Measurements from ENCODE around the gene AVPI1.

AVPI1 gene

GRCh38 chr10:97686962-97687784, at the start of gene AVPI1:
Gene AVPI1, minus strand, starts transcription at chr10:97687241. Its CDS starts 7,336 bp downstream, at chr10:97679905.
- peak; percentile 89 to 91 for DNase-seq (ENCODE audit: low read depth in 2 of 2)

GRCh38 chr10:97736403-97736901, 49.4 kb upstream of the AVPI1 start:
- DNase-seq (ENCODE audit: low read depth in 2 of 2), result no peak

- no peak for DNase-seq (ENCODE audit: low read depth in 2 of 2)
Observed at GRCh38 chr10:97734021-97734420, 47.0 kb upstream of the AVPI1 start.

- DNase-seq (ENCODE audit: low read depth in 2 of 2), result no peak
Observed at GRCh38 chr10:97733256-97733655, 46.2 kb upstream of the AVPI1 start.

GRCh38 chr10:97732052-97732359, 45.0 kb upstream of the AVPI1 start:
- no peak for DNase-seq (ENCODE audit: low read depth in 2 of 2)

GRCh38 chr10:97731346-97732051, 44.5 kb upstream of the AVPI1 start:
- peak in 1 of 2 donors; percentile 42 for DNase-seq (ENCODE audit: low read depth in 2 of 2)

GRCh38 chr10:97729014-97729413, 42.0 kb upstream of the AVPI1 start:
- DNase-seq (ENCODE audit: low read depth in 2 of 2), result no peak

- no peak for DNase-seq (ENCODE audit: low read depth in 2 of 2)
Observed at GRCh38 chr10:97726636-97727178, 39.7 kb upstream of the AVPI1 start.

GRCh38 chr10:97724341-97724941, 37.4 kb upstream of the AVPI1 start:
- DNase-seq (ENCODE audit: low read depth in 2 of 2), result no peak

- no peak for DNase-seq (ENCODE audit: low read depth in 2 of 2)
Observed at GRCh38 chr10:97723001-97723400, 36.0 kb upstream of the AVPI1 start.

GRCh38 chr10:97721871-97722780, 35.1 kb upstream of the AVPI1 start:
- DNase-seq (ENCODE audit: low read depth in 2 of 2), result no peak

- DNase-seq (ENCODE audit: low read depth in 2 of 2), result no peak
Observed at GRCh38 chr10:97719602-97720001, 32.6 kb upstream of the AVPI1 start.

GRCh38 chr10:97718659-97719142, 31.7 kb upstream of the AVPI1 start:
- no peak for DNase-seq (ENCODE audit: low read depth in 2 of 2)

GRCh38 chr10:97718178-97718577, 31.1 kb upstream of the AVPI1 start:
- no peak for DNase-seq (ENCODE audit: low read depth in 2 of 2)

GRCh38 chr10:97717627-97718026, 30.6 kb upstream of the AVPI1 start:
- no peak for DNase-seq (ENCODE audit: low read depth in 2 of 2)

- DNase-seq (ENCODE audit: low read depth in 2 of 2), result no peak
Observed at GRCh38 chr10:97715259-97715874, 28.3 kb upstream of the AVPI1 start.

- peak; percentile 14 to 15 for DNase-seq (ENCODE audit: low read depth in 2 of 2)
Observed at GRCh38 chr10:97714401-97715258, 27.6 kb upstream of the AVPI1 start.

- DNase-seq (ENCODE audit: low read depth in 2 of 2), result peak; percentile 22 to 34
Observed at GRCh38 chr10:97713826-97714400, 26.9 kb upstream of the AVPI1 start.

GRCh38 chr10:97713339-97713825, 26.3 kb upstream of the AVPI1 start, which contains the start of gene MARVELD1:
Gene MARVELD1, plus strand, starts transcription at chr10:97713730. Its CDS starts 147 bp downstream, at chr10:97713877.
- peak; percentile 15 to 17 for DNase-seq (ENCODE audit: low read depth in 2 of 2)

All from stimulated activated CD4-positive, alpha-beta T cell treated with anti-CD3 and anti-CD28 coated beads, Interleukin-4, amount 100 ng/mL, for 48 hours (primary cell).